KG1 (cell line): ENCODE data around the gene GPR21.

Experiments
- DNase-seq: peaks from one replicate; lab custom pipeline; 2025; lab: John Stamatoyannopoulos, UW

GPR21 gene

GRCh38 chr9:123033352-123033751, at the start of gene GPR21:
Gene GPR21, plus strand, starts transcription at chr9:123033667. Its CDS starts 900 bp downstream, at chr9:123034567.
- no peak for DNase-seq

- no peak for DNase-seq
Measured at GRCh38 chr9:122986010-122986409, 47.5 kb upstream of the GPR21 start.

- DNase-seq, result no peak
Measured at GRCh38 chr9:122988141-122988540, 45.3 kb upstream of the GPR21 start.

- no peak for DNase-seq
Measured at GRCh38 chr9:122988920-122989621, 44.4 kb upstream of the GPR21 start.

GRCh38 chr9:122991370-122991830, 42.1 kb upstream of the GPR21 start:
- no peak for DNase-seq

- no peak for DNase-seq
Measured at GRCh38 chr9:122996586-122996985, 36.9 kb upstream of the GPR21 start.

- no peak for DNase-seq
Measured at GRCh38 chr9:122998448-122998847, 35.0 kb upstream of the GPR21 start.

GRCh38 chr9:123000371-123001068, 32.9 kb upstream of the GPR21 start:
- DNase-seq, result no peak

- DNase-seq, result no peak
Measured at GRCh38 chr9:123002754-123003153, 30.7 kb upstream of the GPR21 start.

- DNase-seq, result no peak
Measured at GRCh38 chr9:123003466-123003865, 30.0 kb upstream of the GPR21 start.

GRCh38 chr9:123005964-123006363, 27.5 kb upstream of the GPR21 start:
- DNase-seq, result no peak

GRCh38 chr9:123007269-123007668, 26.2 kb upstream of the GPR21 start:
- DNase-seq, result no peak

GRCh38 chr9:123008909-123009308, 24.6 kb upstream of the GPR21 start:
- DNase-seq, result no peak

- DNase-seq, result no peak
Measured at GRCh38 chr9:123011380-123011779, 22.1 kb upstream of the GPR21 start.

- no peak for DNase-seq
Measured at GRCh38 chr9:123011878-123012528, 21.5 kb upstream of the GPR21 start.

- DNase-seq, result no peak
Measured at GRCh38 chr9:123016631-123017030, 16.8 kb upstream of the GPR21 start.

GRCh38 chr9:123020796-123021195, 12.7 kb upstream of the GPR21 start:
- no peak for DNase-seq

GRCh38 chr9:123026425-123026824, 7.0 kb upstream of the GPR21 start:
- no peak for DNase-seq

GRCh38 chr9:123027517-123027916, 6.0 kb upstream of the GPR21 start:
- DNase-seq, result no peak

- no peak for DNase-seq
Measured at GRCh38 chr9:123028136-123028535, 5.3 kb upstream of the GPR21 start.

GRCh38 chr9:123028973-123029372, 4.5 kb upstream of the GPR21 start:
- no peak for DNase-seq

GRCh38 chr9:123031963-123032362, 1.5 kb upstream of the GPR21 start:
- no peak for DNase-seq
